Forelimb muscle (tissue), 1 donor: Measurements from ENCODE around the gene STS. TPM values are rescaled to one million over a fixed set of nuclear protein-coding genes. Genes with fewer than 3 reads are reported as not detected.

ENCODE experiments used
- DNase-seq: peaks from one replicate; pipeline ENCODE4 v3.0.0-alpha.2; 2013; ENCODE audit warnings: low read depth
- polyA plus RNA-seq: library from polyadenylated mRNA; unstranded; fragments of 120-200 nt; gene quantifications from one replicate; pipeline ENCODE4 v1.2.1, GENCODE V29; 2013; ENCODE audit not compliant: insufficient read length

The STS gene
- polyA plus RNA-seq, 1 donor, result 15.3 TPM

DNA sequence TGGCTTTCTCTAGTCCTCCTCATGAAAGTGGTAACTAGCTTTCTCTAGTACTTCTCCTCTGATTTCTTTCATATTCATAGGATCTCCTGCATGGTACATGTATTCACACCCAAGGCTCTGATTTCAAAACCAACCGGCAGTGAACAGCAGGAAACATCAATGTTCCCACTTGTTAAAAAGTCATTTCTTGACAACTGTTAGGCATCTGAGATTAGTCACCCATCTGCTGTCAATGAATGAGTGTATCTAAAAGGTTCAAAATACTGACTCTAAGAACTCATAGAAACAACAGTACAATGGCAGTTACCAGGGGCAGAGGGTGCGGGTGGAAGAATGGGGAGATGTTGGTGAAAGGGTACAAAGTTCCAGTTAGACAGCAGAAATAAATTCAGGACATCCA lies 31.9 kb downstream of the STS start:
- DNase-seq, result no peak

- DNase-seq, result no peak
Measured at GRCh38 chrX:7184816-7185215, 37.3 kb downstream of the STS start.

DNA sequence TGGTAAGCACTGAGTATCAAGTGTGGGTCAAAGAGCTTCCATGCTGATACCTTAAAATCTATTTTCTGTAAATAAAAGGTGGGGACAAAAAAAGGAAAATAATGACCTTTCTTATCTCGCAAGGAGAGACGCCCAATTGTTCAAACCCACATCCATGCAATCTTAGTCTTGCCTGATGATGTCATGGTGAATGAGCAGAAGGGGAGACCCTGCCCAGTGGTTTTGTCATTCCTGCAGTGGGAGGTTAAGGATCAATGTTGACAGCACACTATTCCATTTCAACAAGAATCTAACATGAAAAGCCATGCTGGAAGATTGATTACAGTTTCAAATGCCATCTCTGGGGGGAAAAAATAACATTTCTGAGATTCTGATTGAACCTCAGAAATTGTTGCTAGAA lies 41.2 kb downstream of the STS start:
- DNase-seq, result no peak

GRCh38 chrX:7190157-7190556 lies 42.6 kb downstream of the STS start:
- DNase-seq, result no peak

DNA sequence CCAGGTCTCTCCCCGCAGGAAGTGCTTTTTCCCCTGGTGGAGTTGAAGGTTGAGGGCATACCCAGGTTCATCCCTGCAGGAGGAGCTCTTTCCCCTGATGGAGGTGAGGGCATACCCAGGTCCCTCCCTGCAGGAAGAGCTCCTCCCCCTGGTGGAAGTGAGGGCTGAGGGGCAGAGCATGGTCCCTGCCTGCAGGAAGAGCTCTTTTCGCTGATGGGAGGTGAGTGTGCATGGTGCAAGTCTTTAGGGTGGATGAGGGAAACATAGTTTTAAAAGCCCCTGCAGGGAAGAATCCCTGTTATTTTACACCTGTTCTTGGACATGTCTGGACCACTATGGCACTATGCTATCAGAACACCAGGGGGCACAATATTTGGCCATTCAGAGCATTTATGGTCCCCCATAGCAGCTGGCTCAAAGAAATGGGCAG lies 44.2 kb downstream of the STS start:
- DNase-seq, result no peak

GRCh38 chrX:7192871-7193270 lies 45.4 kb downstream of the STS start:
- no peak for DNase-seq

GRCh38 chrX:7194606-7195005 lies 47.1 kb downstream of the STS start:
- no peak for DNase-seq

Other genes with a start within 250 kb of the STS start
- 41.0 TPM for gene PUDP, start 441 bp downstream of the STS start, polyA plus RNA-seq